Measurements from ENCODE around the gene TIPARP.

DNA sequence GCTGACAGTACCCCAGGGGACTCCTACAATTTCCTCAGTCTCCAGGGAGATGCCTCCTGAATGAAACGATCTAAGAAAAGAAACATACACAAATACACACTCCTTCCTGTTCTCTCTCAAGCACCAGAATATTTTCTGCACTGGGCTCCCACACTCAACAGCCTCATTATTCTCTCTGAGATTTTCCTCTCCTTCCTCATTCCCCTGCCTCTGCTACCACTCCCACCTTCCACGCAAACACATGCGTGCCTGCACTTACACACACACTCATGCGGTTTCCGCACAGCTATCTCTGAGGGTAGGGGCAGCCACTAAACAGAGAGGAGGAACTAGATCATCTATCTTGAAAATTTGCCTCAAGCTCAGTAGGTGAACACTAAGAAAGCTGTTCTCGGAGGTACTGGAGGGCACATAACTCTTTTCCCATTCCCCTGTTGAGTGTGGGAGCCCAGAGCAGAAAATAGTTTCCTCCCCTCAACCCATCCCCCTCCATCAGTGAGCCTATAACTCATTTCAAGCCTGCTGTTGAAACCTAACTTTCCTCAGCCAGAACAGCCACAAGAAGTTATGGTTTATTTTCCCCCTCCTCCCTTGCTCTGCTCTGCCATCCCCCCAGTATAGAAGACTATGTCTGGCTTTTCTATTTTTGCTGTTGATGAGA lies 30.5 kb upstream of the TIPARP start:
- TF ChIP-seq POLR2AphosphoS5 (IDR thresholded peaks at IDR 0.05; ENCODE audit: low read depth, low read length) (no peak), SIN3A (IDR thresholded peaks at IDR 0.05; ENCODE audit: borderline replicate concordance, insufficient read depth, low read length) (no peak)

Measured in PFSK-1 (cell line).